Peyer's patch (tissue), 4 donors: ENCODE measurements around the gene ATG7.

Source experiments
- POLR2A ChIP-seq, 2 donors: fragments of 450-650 bp; IDR thresholded peaks; one replicate each; pipeline ENCODE4 v1.5.1; 2017; ENCODE audit warnings: antibody characterized with exemption in 2 of 2, mild to moderate bottlenecking in 2 of 2, moderate library complexity in 2 of 2
- TF ChIP-seq, protein P1 (sequence below), 6 experiments: fragments of 450-650 bp in 4 of 6; fragments of 200-600 bp in 2 of 6; sonication (generic) in 1 of 6; IDR thresholded peaks; one replicate each; pipeline ENCODE4 v1.5.1; 2017 to 2019; ENCODE audit warnings: antibody characterized with exemption in 6 of 6, mild to moderate bottlenecking in 3 of 6, moderate library complexity in 1 of 6

DNA sequence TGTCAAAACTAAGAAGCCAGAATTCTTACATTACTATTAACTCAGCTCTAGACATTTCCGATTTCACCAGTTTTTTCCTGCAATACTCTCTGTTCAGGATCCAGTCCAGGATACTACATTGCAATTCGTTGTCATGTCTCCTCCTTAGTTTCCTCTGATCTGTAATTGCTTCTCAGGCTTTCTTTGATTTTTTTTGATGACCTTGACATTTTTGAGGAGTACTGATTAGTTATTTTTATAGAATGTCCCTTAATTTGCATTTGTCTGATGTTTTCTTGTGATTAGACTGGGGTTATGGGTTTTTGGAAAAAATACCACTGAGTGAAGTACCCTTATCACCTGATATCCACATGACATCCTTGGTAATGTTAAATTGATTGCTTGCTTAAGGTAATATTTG lies 57.6 kb downstream of the ATG7 start:
- TF ChIP-seq, protein P1, sequence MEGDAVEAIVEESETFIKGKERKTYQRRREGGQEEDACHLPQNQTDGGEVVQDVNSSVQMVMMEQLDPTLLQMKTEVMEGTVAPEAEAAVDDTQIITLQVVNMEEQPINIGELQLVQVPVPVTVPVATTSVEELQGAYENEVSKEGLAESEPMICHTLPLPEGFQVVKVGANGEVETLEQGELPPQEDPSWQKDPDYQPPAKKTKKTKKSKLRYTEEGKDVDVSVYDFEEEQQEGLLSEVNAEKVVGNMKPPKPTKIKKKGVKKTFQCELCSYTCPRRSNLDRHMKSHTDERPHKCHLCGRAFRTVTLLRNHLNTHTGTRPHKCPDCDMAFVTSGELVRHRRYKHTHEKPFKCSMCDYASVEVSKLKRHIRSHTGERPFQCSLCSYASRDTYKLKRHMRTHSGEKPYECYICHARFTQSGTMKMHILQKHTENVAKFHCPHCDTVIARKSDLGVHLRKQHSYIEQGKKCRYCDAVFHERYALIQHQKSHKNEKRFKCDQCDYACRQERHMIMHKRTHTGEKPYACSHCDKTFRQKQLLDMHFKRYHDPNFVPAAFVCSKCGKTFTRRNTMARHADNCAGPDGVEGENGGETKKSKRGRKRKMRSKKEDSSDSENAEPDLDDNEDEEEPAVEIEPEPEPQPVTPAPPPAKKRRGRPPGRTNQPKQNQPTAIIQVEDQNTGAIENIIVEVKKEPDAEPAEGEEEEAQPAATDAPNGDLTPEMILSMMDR (IDR thresholded peaks at IDR 0.05) = no peak
- TF ChIP-seq POLR2A (IDR thresholded peaks at IDR 0.05) = no peak
